ENCODE results near the gene CMTM4. TPM values are rescaled to one million over a fixed set of nuclear protein-coding genes. Genes with fewer than 3 reads are reported as not detected.

CMTM4 gene
- total and polyA plus RNA-seq, 4 donors: 24.3 to 78.0 (median 32.0) TPM

DNA sequence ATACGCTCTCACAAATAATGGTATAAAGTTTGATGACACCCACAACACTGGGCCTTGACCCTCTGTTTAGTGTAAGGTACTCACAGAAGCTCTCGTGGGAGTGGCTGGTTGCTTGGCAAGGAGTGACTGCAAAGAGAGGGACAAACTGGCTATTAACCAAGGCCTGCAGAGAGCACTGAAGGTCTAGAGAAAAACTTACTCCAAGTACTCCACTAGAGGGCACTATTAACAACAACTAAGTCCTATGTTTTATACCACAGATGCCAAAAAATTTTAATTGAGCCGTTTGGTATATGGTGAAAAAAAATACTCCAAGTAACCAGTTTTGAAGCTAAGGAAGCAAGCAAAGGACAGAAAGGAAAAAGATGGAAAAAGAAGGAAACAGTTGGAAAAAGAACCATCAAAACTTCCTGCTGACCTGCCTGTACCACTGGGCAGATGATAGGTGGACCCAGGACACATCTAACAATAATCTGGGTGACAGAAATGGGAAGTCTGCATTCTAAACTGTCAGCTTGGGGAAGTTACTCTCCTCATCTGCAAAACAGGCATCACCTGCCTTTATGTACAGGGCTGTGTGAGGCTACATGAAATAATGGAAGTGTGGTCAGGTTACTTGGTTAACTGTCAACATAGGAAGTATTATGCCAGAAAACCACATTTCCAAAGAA, 31.7 kb upstream of the CMTM4 start:
- Histone ChIP-seq H3K27ac (ENCODE audit: low read depth in 1 of 2, low read length in 1 of 2) (no peak overlapping the region), H3K4me1 (ENCODE audit: control insufficient read depth in 5 of 5, insufficient read depth in 5 of 5, low read length in 5 of 5) (peaks cover 0 to 3% (median 0%) of the 10 kb centered on the region in 5 donors), H3K27me3 (ENCODE audit: control insufficient read depth in 3 of 3, insufficient read depth in 3 of 3, low read length in 2 of 3) (no peaks in the 10 kb centered on the region), H3K36me3 (ENCODE audit: control insufficient read depth in 4 of 4, insufficient read depth in 4 of 4, low read length in 4 of 4) (peaks cover 50 to 77% (median 55%) of the 10 kb centered on the region in 4 donors), H3K4me3 (no peak overlapping the region), H3K9me3 (ENCODE audit: control insufficient read depth in 4 of 4, insufficient read depth in 3 of 4, low read length in 3 of 4) (no peaks in the 10 kb centered on the region), H3K9ac (ENCODE audit: insufficient read depth in 1 of 2, low read length in 2 of 2) (no peak overlapping the region)
- peak in 2 of 3 donors; percentile 78 to 84 for DNase-seq
- peak; percentile 60 for ATAC-seq (ENCODE audit: insufficient read depth, low FRiP score)
- TF ChIP-seq, protein P1, sequence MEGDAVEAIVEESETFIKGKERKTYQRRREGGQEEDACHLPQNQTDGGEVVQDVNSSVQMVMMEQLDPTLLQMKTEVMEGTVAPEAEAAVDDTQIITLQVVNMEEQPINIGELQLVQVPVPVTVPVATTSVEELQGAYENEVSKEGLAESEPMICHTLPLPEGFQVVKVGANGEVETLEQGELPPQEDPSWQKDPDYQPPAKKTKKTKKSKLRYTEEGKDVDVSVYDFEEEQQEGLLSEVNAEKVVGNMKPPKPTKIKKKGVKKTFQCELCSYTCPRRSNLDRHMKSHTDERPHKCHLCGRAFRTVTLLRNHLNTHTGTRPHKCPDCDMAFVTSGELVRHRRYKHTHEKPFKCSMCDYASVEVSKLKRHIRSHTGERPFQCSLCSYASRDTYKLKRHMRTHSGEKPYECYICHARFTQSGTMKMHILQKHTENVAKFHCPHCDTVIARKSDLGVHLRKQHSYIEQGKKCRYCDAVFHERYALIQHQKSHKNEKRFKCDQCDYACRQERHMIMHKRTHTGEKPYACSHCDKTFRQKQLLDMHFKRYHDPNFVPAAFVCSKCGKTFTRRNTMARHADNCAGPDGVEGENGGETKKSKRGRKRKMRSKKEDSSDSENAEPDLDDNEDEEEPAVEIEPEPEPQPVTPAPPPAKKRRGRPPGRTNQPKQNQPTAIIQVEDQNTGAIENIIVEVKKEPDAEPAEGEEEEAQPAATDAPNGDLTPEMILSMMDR (IDR thresholded peaks at IDR 0.05; ENCODE audit: control extremely low read depth, extremely low read depth): peak; percentile 46
- WGBS, 2 donors: 31 to 41% methylated on average over 3 of the region's 3 CpGs

DNA sequence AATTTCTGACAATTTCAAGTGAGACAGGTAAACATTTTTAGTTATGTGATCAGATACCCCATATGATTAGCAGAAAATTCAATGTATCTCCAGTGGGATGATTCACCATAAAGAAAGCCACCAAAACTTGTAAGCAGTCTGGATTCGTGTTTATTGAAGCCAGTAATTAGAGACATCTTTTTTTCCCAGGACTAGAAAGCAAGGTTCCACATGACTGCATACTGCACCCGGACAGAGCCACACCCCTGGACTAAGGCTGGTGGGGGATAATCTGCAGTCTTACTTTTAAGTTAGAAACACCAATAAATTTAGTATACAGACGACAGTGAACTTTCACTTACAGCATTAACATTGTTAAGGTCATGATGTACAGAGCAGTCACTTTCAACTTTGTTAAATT, 24.2 kb upstream of the CMTM4 start:
- TF ChIP-seq, protein P1 (IDR thresholded peaks at IDR 0.05; ENCODE audit: control extremely low read depth, extremely low read depth): no peak
- Histone ChIP-seq H3K4me3 (no peak overlapping the region), H3K9me3 (ENCODE audit: control insufficient read depth in 4 of 4, insufficient read depth in 3 of 4, low read length in 3 of 4) (no peaks in the 10 kb centered on the region), H3K27ac (ENCODE audit: low read depth in 1 of 2, low read length in 1 of 2) (no peak overlapping the region), H3K36me3 (ENCODE audit: control insufficient read depth in 4 of 4, insufficient read depth in 4 of 4, low read length in 4 of 4) (peaks cover 18 to 38% (median 28%) of the 10 kb centered on the region in 4 donors), H3K27me3 (ENCODE audit: control insufficient read depth in 3 of 3, insufficient read depth in 3 of 3, low read length in 2 of 3) (no peaks in the 10 kb centered on the region), H3K4me1 (ENCODE audit: control insufficient read depth in 5 of 5, insufficient read depth in 5 of 5, low read length in 5 of 5) (no peaks in the 10 kb centered on the region), H3K9ac (ENCODE audit: insufficient read depth in 1 of 2, low read length in 2 of 2) (no peak overlapping the region)
- WGBS, 2 donors: 89 to 91% methylated on average over 3 of the region's 3 CpGs
- ATAC-seq (ENCODE audit: insufficient read depth, low FRiP score) (no peak), DNase-seq (no peak)

DNA sequence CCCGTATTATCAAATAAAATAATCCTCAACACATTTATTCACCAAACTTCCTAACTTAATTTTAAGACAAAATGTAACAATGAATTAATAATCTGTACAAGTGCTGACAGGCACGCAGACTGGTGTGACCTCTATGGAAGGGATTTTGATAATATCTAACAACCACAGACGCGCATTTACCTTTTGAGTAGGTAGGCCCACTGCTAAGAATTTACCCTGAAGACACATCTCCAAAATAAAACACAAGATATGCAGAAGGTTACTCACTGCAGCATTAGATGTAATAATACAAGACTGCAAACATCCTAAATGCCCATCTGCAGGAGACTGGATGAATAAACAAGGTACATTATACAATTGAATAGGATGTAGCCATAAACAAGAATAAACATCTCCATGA, 22.7 kb upstream of the CMTM4 start:
- 91% methylated on average over 4 of the region's 4 CpGs for WGBS, 2 donors
- peaks cover 10 to 29% (median 19%) of the 10 kb centered on the region in 4 donors for H3K36me3 ChIP-seq (ENCODE audit: control insufficient read depth in 4 of 4, insufficient read depth in 4 of 4, low read length in 4 of 4)
- DNase-seq (no peak), ATAC-seq (ENCODE audit: insufficient read depth, low FRiP score) (no peak)
- TF ChIP-seq, protein P1 (IDR thresholded peaks at IDR 0.05; ENCODE audit: control extremely low read depth, extremely low read depth): no peak
- no peaks in the 10 kb centered on the region for H3K27me3 ChIP-seq (ENCODE audit: control insufficient read depth in 3 of 3, insufficient read depth in 3 of 3, low read length in 2 of 3)
- no peaks in the 10 kb centered on the region for H3K4me1 ChIP-seq (ENCODE audit: control insufficient read depth in 5 of 5, insufficient read depth in 5 of 5, low read length in 5 of 5)
- H3K9ac ChIP-seq (ENCODE audit: insufficient read depth in 1 of 2, low read length in 2 of 2): no peak overlapping the region
- no peak overlapping the region for H3K4me3 ChIP-seq
- H3K9me3 ChIP-seq (ENCODE audit: control insufficient read depth in 4 of 4, insufficient read depth in 3 of 4, low read length in 3 of 4): no peaks in the 10 kb centered on the region
- no peak overlapping the region for H3K27ac ChIP-seq (ENCODE audit: low read depth in 1 of 2, low read length in 1 of 2)

Measured in lung (tissue), 12 donors.